Neural cell (in vitro differentiated cells): ENCODE data around the gene SOBP. TPM values are rescaled to one million over a fixed set of nuclear protein-coding genes. Genes with fewer than 3 reads are reported as not detected.

Source experiments
- H2AFZ ChIP-seq: fragments of 200-600, 300-800 bp; sonication (generic), shearing (Covaris generic); 2 replicates; pipeline ENCODE4 v1.6.0; 2014; ENCODE audit warnings: low read depth, mild to moderate bottlenecking, antibody characterized with exemption, low read length, moderate library complexity
- H3F3A ChIP-seq: fragments of 200-600 bp; shearing (Covaris generic); 2 replicates; pipeline ENCODE4 v1.6.1; 2016; ENCODE audit warnings: mild to moderate bottlenecking, moderate library complexity, mixed read lengths, antibody characterized with exemption, low read length; ENCODE audit not compliant: insufficient read depth, poor library complexity, severe bottlenecking
- H3K27ac ChIP-seq: fragments of 200-600, 300-800 bp; sonication (generic), shearing (Covaris generic); 2 replicates; pipeline ENCODE4 v1.5.1; 2014; ENCODE audit warnings: mild to moderate bottlenecking, low read length, moderate library complexity
- H3K27me3 ChIP-seq: fragments of 300-800, 200-600 bp; sonication (generic), shearing (Covaris generic); 2 replicates; pipeline ENCODE4 v1.6.0; 2014; ENCODE audit warnings: mild to moderate bottlenecking, low read depth, low read length, moderate library complexity; ENCODE audit not compliant: insufficient read depth
- H3K36me3 ChIP-seq: fragments of 300-800, 200-600 bp; sonication (generic), shearing (Covaris generic); 2 replicates; pipeline ENCODE4 v1.5.1; 2014; ENCODE audit warnings: mild to moderate bottlenecking, antibody characterized with exemption, low read length, moderate library complexity; ENCODE audit not compliant: insufficient read depth
- H3K4me2 ChIP-seq: fragments of 300-800, 200-600 bp; sonication (generic), shearing (Covaris generic); 2 replicates; pipeline ENCODE4 v1.6.0; 2014; ENCODE audit warnings: mild to moderate bottlenecking, low read length
- H3K4me3 ChIP-seq: fragments of 300-800, 200-600 bp; sonication (generic), shearing (Covaris generic); 2 replicates; pipeline ENCODE4 v1.5.1; 2014; ENCODE audit warnings: mild to moderate bottlenecking, low read length, moderate library complexity
- H3K79me2 ChIP-seq: fragments of 200-600 bp; shearing (Covaris generic); replicated peaks from 2 replicates; pipeline ENCODE4 v1.6.0; 2014; ENCODE audit warnings: mild to moderate bottlenecking, low read length, moderate library complexity; ENCODE audit not compliant: insufficient read depth
- H3K9ac ChIP-seq: fragments of 300-800, 200-600 bp; sonication (generic), shearing (Covaris generic); 2 replicates; pipeline ENCODE4 v1.6.1; 2016; ENCODE audit warnings: mild to moderate bottlenecking, low read length, mixed read lengths
- H3K9me2 ChIP-seq: fragments of 200-600 bp; shearing (Covaris generic); 2 replicates; pipeline ENCODE4 v1.6.1; 2016; ENCODE audit warnings: mild to moderate bottlenecking, low read length, mixed read lengths; ENCODE audit not compliant: insufficient read depth
- H3K9me3 ChIP-seq: fragments of 200-600, 300-800 bp; sonication (generic), shearing (Covaris generic); 2 replicates; pipeline ENCODE4 v1.6.1; 2016; ENCODE audit warnings: mild to moderate bottlenecking, mixed run types, low read length, moderate library complexity, mixed read lengths
- H4K20me1 ChIP-seq: fragments of 200-600 bp; shearing (Covaris generic); 2 replicates; pipeline ENCODE4 v1.6.1; 2016; ENCODE audit warnings: mild to moderate bottlenecking, mixed run types; ENCODE audit not compliant: insufficient read depth
- CTCF ChIP-seq: fragments of 450-650 bp; IDR thresholded peaks from 2 replicates; pipeline ENCODE4 v1.5.1; 2014; ENCODE audit warnings: antibody characterized with exemption, mild to moderate bottlenecking, moderate library complexity; ENCODE audit not compliant: poor library complexity, severe bottlenecking
- EP300 ChIP-seq: fragments of 450-650 bp; conservative IDR thresholded peaks from 2 replicates; pipeline ENCODE4 v1.6.1; 2014; ENCODE audit warnings: antibody characterized with exemption, mild to moderate bottlenecking, moderate library complexity; ENCODE audit not compliant: poor library complexity, severe bottlenecking
- EZH2 ChIP-seq: fragments of 200-600, 300-800 bp; shearing (Covaris generic), sonication (generic); IDR thresholded peaks from 2 replicates; pipeline ENCODE4 v1.6.1; 2014; ENCODE audit warnings: antibody characterized with exemption, low read length, borderline replicate concordance, mild to moderate bottlenecking; ENCODE audit not compliant: insufficient read depth, poor library complexity, severe bottlenecking
- MXI1 ChIP-seq: fragments of 450-650 bp; conservative IDR thresholded peaks from 2 replicates; pipeline ENCODE4 v1.6.1; 2014; ENCODE audit warnings: antibody characterized with exemption, mild to moderate bottlenecking; ENCODE audit not compliant: poor library complexity, severe bottlenecking
- POLR2AphosphoS5 ChIP-seq: IDR thresholded peaks from 2 replicates; pipeline ENCODE4 v1.6.1; 2012
- RAD21 ChIP-seq: fragments of 450-650 bp; conservative IDR thresholded peaks from 2 replicates; pipeline ENCODE4 v1.6.1; 2014; ENCODE audit warnings: antibody characterized with exemption, mild to moderate bottlenecking, moderate library complexity
- SMC3 ChIP-seq: fragments of 450-650 bp; conservative IDR thresholded peaks from 2 replicates; pipeline ENCODE4 v1.6.1; 2014; ENCODE audit warnings: antibody characterized with exemption, mild to moderate bottlenecking, moderate library complexity; ENCODE audit not compliant: poor library complexity
- TAF1 ChIP-seq: IDR thresholded peaks from 2 replicates; pipeline ENCODE4 v1.6.1; 2012; ENCODE audit warnings: low read depth
- polyA plus RNA-seq: library from polyadenylated mRNA; depleted of rRNA; stranded (reverse); fragments of >200 nt; gene quantifications from 2 replicates; pipeline ENCODE4 v1.2.3, GENCODE V29; 2014
- TF ChIP-seq, protein P1 (sequence below): IDR thresholded peaks from 2 replicates; pipeline ENCODE4 v1.6.1; 2012; ENCODE audit warnings: borderline replicate concordance

The SOBP gene
- polyA plus RNA-seq, 1 donor from 2014 or later, result 16.4 TPM

DNA sequence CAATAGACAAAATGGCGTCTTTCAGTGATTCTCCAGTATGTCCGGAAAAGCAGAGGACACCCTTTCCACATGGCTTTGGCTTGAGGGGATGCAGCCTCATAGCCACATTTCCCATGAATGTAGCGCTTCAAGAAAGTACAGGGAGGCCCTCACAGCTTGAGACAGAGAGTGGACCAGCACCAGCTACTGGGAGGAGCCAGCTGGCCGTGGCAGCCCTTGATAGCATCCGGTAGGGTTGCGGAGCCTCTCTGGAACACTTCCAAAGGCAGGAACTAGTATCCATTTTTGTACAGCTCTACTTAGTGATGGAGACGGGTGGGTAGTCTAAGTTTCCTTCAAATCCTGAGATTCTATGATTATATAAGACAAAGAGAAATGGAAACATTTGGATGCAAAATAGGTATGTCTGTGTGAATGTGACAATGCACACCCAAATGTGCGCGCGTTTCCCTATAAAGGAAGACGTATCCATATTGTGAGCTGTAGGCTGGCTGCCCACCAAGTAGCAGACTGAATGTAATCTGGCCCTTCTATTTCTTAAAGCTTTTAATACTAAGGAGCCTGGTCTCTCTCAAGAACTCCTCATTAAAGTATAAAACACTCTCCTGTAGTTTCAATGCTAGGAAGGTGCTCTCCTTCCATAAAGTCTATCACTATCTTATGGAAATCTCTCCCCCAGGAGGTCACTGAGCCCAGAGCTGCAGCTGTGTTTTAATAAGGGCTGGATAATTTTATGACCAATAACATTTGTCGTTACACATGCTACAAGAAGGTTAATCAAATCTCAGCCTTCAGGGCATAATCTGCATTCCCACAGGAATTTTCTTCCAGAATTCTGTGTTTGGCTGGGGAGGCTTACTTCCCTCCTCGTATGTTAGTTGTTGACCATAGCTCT is 74.0 kb downstream of the SOBP start:
- Histone ChIP-seq H3K27ac (no peak overlapping the region), H3K9ac (no peak overlapping the region)

DNA sequence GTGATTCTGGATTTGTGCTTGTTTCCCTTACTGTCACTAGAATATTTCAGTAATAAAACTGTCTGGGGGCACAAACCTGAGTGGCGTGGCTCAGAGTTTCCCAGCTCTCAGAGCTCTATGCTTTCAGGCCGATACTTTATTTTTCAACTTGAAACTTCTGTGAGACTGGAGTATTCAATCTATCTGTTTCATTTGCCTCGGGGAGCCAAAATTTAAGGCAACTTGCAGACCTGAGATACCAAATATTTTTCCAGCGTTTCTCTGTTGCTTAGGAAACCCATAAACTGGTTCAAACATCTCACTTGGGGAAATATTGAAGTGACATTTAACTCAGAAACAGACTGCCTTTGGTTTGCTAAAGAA is 74.7 kb downstream of the SOBP start:
- Histone ChIP-seq H3K9me3 (no peaks in the 10 kb centered on the region), H3K36me3 (peaks cover 8% of the 10 kb centered on the region), H2AFZ (no peak overlapping the region), H3K27me3 (no peaks in the 10 kb centered on the region), H3K4me2 (no peak overlapping the region), H3K4me3 (no peak overlapping the region), H4K20me1 (no peaks in the 10 kb centered on the region), H3K9me2 (no peaks in the 10 kb centered on the region), H3K27ac (no peak overlapping the region), H3K9ac (no peak overlapping the region), H3F3A (no peaks in the 10 kb centered on the region), H3K79me2 (peaks cover 5% of the 10 kb centered on the region)
- TF ChIP-seq MXI1, result no peak
- no peak for TF ChIP-seq SMC3
- no peak for TF ChIP-seq TAF1
- no peak for TF ChIP-seq EZH2
- TF ChIP-seq, protein P1, sequence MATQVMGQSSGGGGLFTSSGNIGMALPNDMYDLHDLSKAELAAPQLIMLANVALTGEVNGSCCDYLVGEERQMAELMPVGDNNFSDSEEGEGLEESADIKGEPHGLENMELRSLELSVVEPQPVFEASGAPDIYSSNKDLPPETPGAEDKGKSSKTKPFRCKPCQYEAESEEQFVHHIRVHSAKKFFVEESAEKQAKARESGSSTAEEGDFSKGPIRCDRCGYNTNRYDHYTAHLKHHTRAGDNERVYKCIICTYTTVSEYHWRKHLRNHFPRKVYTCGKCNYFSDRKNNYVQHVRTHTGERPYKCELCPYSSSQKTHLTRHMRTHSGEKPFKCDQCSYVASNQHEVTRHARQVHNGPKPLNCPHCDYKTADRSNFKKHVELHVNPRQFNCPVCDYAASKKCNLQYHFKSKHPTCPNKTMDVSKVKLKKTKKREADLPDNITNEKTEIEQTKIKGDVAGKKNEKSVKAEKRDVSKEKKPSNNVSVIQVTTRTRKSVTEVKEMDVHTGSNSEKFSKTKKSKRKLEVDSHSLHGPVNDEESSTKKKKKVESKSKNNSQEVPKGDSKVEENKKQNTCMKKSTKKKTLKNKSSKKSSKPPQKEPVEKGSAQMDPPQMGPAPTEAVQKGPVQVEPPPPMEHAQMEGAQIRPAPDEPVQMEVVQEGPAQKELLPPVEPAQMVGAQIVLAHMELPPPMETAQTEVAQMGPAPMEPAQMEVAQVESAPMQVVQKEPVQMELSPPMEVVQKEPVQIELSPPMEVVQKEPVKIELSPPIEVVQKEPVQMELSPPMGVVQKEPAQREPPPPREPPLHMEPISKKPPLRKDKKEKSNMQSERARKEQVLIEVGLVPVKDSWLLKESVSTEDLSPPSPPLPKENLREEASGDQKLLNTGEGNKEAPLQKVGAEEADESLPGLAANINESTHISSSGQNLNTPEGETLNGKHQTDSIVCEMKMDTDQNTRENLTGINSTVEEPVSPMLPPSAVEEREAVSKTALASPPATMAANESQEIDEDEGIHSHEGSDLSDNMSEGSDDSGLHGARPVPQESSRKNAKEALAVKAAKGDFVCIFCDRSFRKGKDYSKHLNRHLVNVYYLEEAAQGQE, result no peak
- TF ChIP-seq CTCF, result no peak
- TF ChIP-seq POLR2AphosphoS5, result no peak
- TF ChIP-seq RAD21, result no peak
- TF ChIP-seq EP300, result no peak

More for the DNA sequence above, 74.0 kb downstream of the SOBP start:
- Histone ChIP-seq H3K9me2 (no peaks in the 10 kb centered on the region), H3K4me3 (no peak overlapping the region), H3K27me3 (no peaks in the 10 kb centered on the region), H4K20me1 (no peaks in the 10 kb centered on the region), H3K4me2 (no peak overlapping the region), H3F3A (no peaks in the 10 kb centered on the region), H3K36me3 (peaks cover 8% of the 10 kb centered on the region), H3K9me3 (no peaks in the 10 kb centered on the region), H3K79me2 (peaks cover 5% of the 10 kb centered on the region), H2AFZ (no peak overlapping the region)
- TF ChIP-seq CTCF, result no peak
- TF ChIP-seq SMC3, result no peak
- no peak for TF ChIP-seq TAF1
- TF ChIP-seq, protein P1, result no peak
